Liver (tissue), 9 donors: ENCODE results near the gene ATP2C2. TPM values are rescaled to one million over a fixed set of nuclear protein-coding genes. Genes with fewer than 3 reads are reported as not detected.

ENCODE experiments used
- DNase-seq: peaks from one replicate; pipeline ENCODE4 v3.0.0-alpha.2; 2017; ENCODE audit warnings: low spot score
- H3K27ac ChIP-seq, 2 donors: one replicate each; pipeline ENCODE4 v1.7.0; 2013; ENCODE audit warnings: inconsistent platforms in 2 of 2, low read length in 2 of 2, control low read depth in 1 of 2, low read depth in 1 of 2, mild to moderate bottlenecking in 1 of 2
- H3K27me3 ChIP-seq, 4 donors: one replicate each; pipeline versions ENCODE4 v1.6.1 to v1.7.0; 2013; ENCODE audit warnings: low read length in 3 of 4, inconsistent platforms in 1 of 4, mild to moderate bottlenecking in 1 of 4, moderate library complexity in 1 of 4; ENCODE audit not compliant: control insufficient read depth in 4 of 4, insufficient read depth in 4 of 4
- H3K36me3 ChIP-seq, 4 donors: one replicate each; pipeline versions ENCODE4 v1.6.1 to v1.7.0; 2013; ENCODE audit warnings: low read length in 3 of 4, mild to moderate bottlenecking in 3 of 4, low read depth in 1 of 4, moderate library complexity in 1 of 4; ENCODE audit not compliant: control insufficient read depth in 4 of 4, insufficient read depth in 3 of 4
- H3K4me1 ChIP-seq, 4 donors: one replicate each; pipeline versions ENCODE4 v1.6.1 to v1.7.0; 2013; ENCODE audit warnings: low read length in 3 of 4, mild to moderate bottlenecking in 3 of 4, moderate library complexity in 1 of 4; ENCODE audit not compliant: control insufficient read depth in 4 of 4, insufficient read depth in 4 of 4
- H3K4me3 ChIP-seq, 3 donors: one replicate each; pipeline versions ENCODE4 v1.6.1 to v1.7.0; 2013; ENCODE audit warnings: low read length in 3 of 3, control low read depth in 1 of 3, low read depth in 1 of 3, mild to moderate bottlenecking in 1 of 3
- H3K9ac ChIP-seq, 2 donors: one replicate each; pipeline ENCODE4 v1.7.0; 2013; ENCODE audit warnings: low read length in 2 of 2, mild to moderate bottlenecking in 2 of 2, moderate library complexity in 2 of 2, control low read depth in 1 of 2, low read depth in 1 of 2
- H3K9me3 ChIP-seq, 4 donors: one replicate each; pipeline versions ENCODE4 v1.6.1 to v1.7.0; 2013; ENCODE audit warnings: low read length in 3 of 4; ENCODE audit not compliant: control insufficient read depth in 4 of 4
- ATF3 ChIP-seq: IDR thresholded peaks from 2 replicates; pipeline ENCODE4 v1.6.1; 2016; ENCODE audit warnings: antibody characterized with exemption
- EGR1 ChIP-seq, 2 donors: IDR thresholded peaks; 2 replicates each; pipeline ENCODE4 v1.6.1; 2016 to 2018; ENCODE audit warnings: antibody characterized with exemption in 2 of 2, low read depth in 2 of 2
- FOXA1 ChIP-seq: IDR thresholded peaks from 2 replicates; pipeline ENCODE4 v1.6.1; 2016; ENCODE audit warnings: antibody characterized with exemption
- FOXA2 ChIP-seq: IDR thresholded peaks from 2 replicates; pipeline ENCODE4 v1.6.1; 2016; ENCODE audit warnings: antibody characterized with exemption
- GABPA ChIP-seq, 2 donors: IDR thresholded peaks in 1 of 2; conservative IDR thresholded peaks in 1 of 2; 2 replicates each; pipeline ENCODE4 v1.6.1; 2016; ENCODE audit warnings: antibody characterized with exemption in 2 of 2, mild to moderate bottlenecking in 1 of 2, moderate library complexity in 1 of 2
- HNF4A ChIP-seq, 2 donors: conservative IDR thresholded peaks; 2 replicates each; pipeline ENCODE4 v1.6.1; 2016; ENCODE audit warnings: antibody characterized with exemption in 2 of 2, mild to moderate bottlenecking in 2 of 2
- HNF4G ChIP-seq: IDR thresholded peaks from 2 replicates; pipeline ENCODE4 v1.6.1; 2016; ENCODE audit warnings: antibody characterized with exemption
- MAX ChIP-seq: IDR thresholded peaks from 2 replicates; pipeline ENCODE4 v1.6.1; 2016; ENCODE audit warnings: antibody characterized with exemption
- RAD21 ChIP-seq, 2 donors: IDR thresholded peaks; 2 replicates each; pipeline ENCODE4 v1.6.1; 2016; ENCODE audit warnings: antibody characterized with exemption in 2 of 2, mild to moderate bottlenecking in 2 of 2
- RXRA ChIP-seq, 2 donors: IDR thresholded peaks; 2 replicates each; pipeline ENCODE4 v1.6.1; 2017 to 2018; ENCODE audit warnings: antibody characterized with exemption in 2 of 2, mild to moderate bottlenecking in 1 of 2
- SP1 ChIP-seq: IDR thresholded peaks from 2 replicates; pipeline ENCODE4 v1.6.1; 2018; ENCODE audit warnings: antibody characterized with exemption, mild to moderate bottlenecking
- TAF1 ChIP-seq: conservative IDR thresholded peaks from 2 replicates; pipeline ENCODE4 v1.6.1; 2016; ENCODE audit warnings: antibody characterized with exemption, mild to moderate bottlenecking
- YY1 ChIP-seq: IDR thresholded peaks from 2 replicates; pipeline ENCODE4 v1.6.1; 2016; ENCODE audit warnings: antibody characterized with exemption, mild to moderate bottlenecking
- ZBTB33 ChIP-seq: IDR thresholded peaks from 2 replicates; pipeline ENCODE4 v1.6.1; 2016; ENCODE audit warnings: antibody characterized with exemption
- WGBS: extraction: QIAGEN DNeasy Blood & Tissue Kit; methylation state at CpG from one replicate; pipeline ENCODE4 v1.1.7; 2013; 5-methylcytosine and 5-hydroxymethylcytosine counted together
- polyA plus RNA-seq, 2 donors: library from polyadenylated mRNA; stranded (reverse) in 1 of 2; unstranded in 1 of 2; fragments of 200-250 nt in 1 of 2; fragments of >200 nt in 1 of 2; fragmentation: Nextera tagmentation in 1 of 2; extraction: Ambion mirVana in 1 of 2; gene quantifications; one replicate each; pipeline versions ENCODE4 v1.2.1 to v1.2.3, GENCODE V29; 2013 to 2015
- total RNA-seq, 2 donors: library from RNA; depleted of rRNA; stranded (reverse); fragments of >200 nt; gene quantifications; one replicate each; pipeline ENCODE4 v1.2.3, GENCODE V29; 2014
- TF ChIP-seq, protein P1 (sequence below): fragments of 150-350 bp; IDR thresholded peaks from 2 replicates; pipeline ENCODE4 v1.5.1; 2017; ENCODE audit warnings: improper control_type of control experiment, low read depth, low read length; ENCODE audit not compliant: missing input control
- TF ChIP-seq, protein P2 (sequence below): IDR thresholded peaks from 2 replicates; pipeline ENCODE4 v1.6.1; 2016; ENCODE audit warnings: antibody characterized with exemption, mild to moderate bottlenecking
- donor health status: healthy.
- donor health status: healthy.
- donor health status: healthy.
- donor health status: healthy.
- donor health status: healthy.

The ATP2C2 gene
- total and polyA plus RNA-seq, 4 donors, result 0.05 to 0.33 (median 0.22) TPM

DNA sequence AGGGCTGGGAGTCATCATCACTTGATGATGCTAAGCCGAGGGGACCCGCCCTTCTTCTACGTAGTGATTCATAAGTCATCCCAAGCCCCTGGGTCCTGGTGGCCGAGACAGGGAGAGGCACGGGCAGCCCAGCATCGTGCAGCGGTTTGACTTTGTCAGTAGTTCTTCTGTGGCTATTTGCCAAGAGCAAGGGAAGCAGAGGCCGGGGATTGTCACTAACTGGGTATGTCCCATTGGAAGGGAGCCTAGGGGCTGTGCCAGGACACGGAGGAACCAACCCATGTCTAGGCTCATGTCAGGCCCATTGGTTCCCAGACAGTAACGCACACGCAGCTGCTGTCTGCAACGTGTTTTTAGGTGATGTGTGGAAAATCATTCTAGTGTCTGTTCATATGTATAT lies 58.5 kb downstream of the ATP2C2 start (continued):
- TF ChIP-seq TAF1, result no peak
- TF ChIP-seq ZBTB33, result no peak
- TF ChIP-seq HNF4A (conservative IDR thresholded peaks at IDR 0.05), result no peak
- no peak for TF ChIP-seq FOXA1

DNA sequence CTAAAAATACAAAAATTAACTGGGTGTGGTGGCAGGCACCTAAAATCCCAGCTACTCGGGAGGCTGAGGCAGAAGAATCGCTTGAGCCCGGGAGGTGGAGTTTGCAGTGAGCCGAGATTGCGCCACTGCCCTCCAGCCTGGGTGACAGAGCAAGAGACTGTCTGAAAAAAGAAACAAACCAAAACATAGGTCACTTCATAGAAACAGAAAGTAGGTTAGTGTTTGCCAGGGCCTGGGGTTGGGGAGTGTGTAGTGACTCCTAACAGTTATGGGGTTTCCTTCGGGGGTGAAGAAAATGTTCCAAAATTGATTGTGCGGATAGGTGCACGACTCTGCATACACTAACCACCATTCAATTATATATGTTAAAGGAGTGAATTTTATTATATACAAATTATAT lies 59.2 kb downstream of the ATP2C2 start:
- H3K9me3 ChIP-seq, result peaks cover 0 to 3% (median 0%) of the 10 kb centered on the region in 4 donors
- 58% methylated on average over 8 of the region's 8 CpGs for WGBS
- no peaks in the 10 kb centered on the region for H3K4me1 ChIP-seq
- H3K36me3 ChIP-seq, result no peaks in the 10 kb centered on the region
- no peak overlapping the region for H3K4me3 ChIP-seq
- H3K9ac ChIP-seq, result no peak overlapping the region
- no peak overlapping the region for H3K27ac ChIP-seq
- no peak for DNase-seq
- no peak for TF ChIP-seq ZBTB33
- no peak for TF ChIP-seq ATF3
- no peak for TF ChIP-seq SP1
- no peak for TF ChIP-seq FOXA1
- TF ChIP-seq, protein P1, sequence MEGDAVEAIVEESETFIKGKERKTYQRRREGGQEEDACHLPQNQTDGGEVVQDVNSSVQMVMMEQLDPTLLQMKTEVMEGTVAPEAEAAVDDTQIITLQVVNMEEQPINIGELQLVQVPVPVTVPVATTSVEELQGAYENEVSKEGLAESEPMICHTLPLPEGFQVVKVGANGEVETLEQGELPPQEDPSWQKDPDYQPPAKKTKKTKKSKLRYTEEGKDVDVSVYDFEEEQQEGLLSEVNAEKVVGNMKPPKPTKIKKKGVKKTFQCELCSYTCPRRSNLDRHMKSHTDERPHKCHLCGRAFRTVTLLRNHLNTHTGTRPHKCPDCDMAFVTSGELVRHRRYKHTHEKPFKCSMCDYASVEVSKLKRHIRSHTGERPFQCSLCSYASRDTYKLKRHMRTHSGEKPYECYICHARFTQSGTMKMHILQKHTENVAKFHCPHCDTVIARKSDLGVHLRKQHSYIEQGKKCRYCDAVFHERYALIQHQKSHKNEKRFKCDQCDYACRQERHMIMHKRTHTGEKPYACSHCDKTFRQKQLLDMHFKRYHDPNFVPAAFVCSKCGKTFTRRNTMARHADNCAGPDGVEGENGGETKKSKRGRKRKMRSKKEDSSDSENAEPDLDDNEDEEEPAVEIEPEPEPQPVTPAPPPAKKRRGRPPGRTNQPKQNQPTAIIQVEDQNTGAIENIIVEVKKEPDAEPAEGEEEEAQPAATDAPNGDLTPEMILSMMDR, result no peak
- no peak for TF ChIP-seq GABPA (IDR thresholded peaks at IDR 0.05 in 1 of 2, conservative IDR thresholded peaks at IDR 0.05 in 1 of 2)
- no peak for TF ChIP-seq RXRA (IDR thresholded peaks at IDR 0.05)
- TF ChIP-seq MAX, result no peak
- no peak for TF ChIP-seq EGR1 (IDR thresholded peaks at IDR 0.05; ENCODE audit: low read depth in 2 of 2)
- H3K27me3 ChIP-seq, result peaks cover 0 to 2% (median 0%) of the 10 kb centered on the region in 4 donors

- Histone ChIP-seq H3K9ac (no peak overlapping the region), H3K27me3 (no peaks in the 10 kb centered on the region), H3K27ac (no peak overlapping the region), H3K9me3 (no peaks in the 10 kb centered on the region), H3K36me3 (no peaks in the 10 kb centered on the region), H3K4me1 (no peaks in the 10 kb centered on the region), H3K4me3 (no peak overlapping the region)
- TF ChIP-seq, protein P2, sequence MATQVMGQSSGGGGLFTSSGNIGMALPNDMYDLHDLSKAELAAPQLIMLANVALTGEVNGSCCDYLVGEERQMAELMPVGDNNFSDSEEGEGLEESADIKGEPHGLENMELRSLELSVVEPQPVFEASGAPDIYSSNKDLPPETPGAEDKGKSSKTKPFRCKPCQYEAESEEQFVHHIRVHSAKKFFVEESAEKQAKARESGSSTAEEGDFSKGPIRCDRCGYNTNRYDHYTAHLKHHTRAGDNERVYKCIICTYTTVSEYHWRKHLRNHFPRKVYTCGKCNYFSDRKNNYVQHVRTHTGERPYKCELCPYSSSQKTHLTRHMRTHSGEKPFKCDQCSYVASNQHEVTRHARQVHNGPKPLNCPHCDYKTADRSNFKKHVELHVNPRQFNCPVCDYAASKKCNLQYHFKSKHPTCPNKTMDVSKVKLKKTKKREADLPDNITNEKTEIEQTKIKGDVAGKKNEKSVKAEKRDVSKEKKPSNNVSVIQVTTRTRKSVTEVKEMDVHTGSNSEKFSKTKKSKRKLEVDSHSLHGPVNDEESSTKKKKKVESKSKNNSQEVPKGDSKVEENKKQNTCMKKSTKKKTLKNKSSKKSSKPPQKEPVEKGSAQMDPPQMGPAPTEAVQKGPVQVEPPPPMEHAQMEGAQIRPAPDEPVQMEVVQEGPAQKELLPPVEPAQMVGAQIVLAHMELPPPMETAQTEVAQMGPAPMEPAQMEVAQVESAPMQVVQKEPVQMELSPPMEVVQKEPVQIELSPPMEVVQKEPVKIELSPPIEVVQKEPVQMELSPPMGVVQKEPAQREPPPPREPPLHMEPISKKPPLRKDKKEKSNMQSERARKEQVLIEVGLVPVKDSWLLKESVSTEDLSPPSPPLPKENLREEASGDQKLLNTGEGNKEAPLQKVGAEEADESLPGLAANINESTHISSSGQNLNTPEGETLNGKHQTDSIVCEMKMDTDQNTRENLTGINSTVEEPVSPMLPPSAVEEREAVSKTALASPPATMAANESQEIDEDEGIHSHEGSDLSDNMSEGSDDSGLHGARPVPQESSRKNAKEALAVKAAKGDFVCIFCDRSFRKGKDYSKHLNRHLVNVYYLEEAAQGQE, result no peak
- TF ChIP-seq GABPA (IDR thresholded peaks at IDR 0.05 in 1 of 2, conservative IDR thresholded peaks at IDR 0.05 in 1 of 2), result no peak
- TF ChIP-seq, protein P1, result no peak
- no peak for TF ChIP-seq HNF4A (conservative IDR thresholded peaks at IDR 0.05)
- TF ChIP-seq ATF3, result no peak
- TF ChIP-seq YY1, result no peak
- TF ChIP-seq RXRA (IDR thresholded peaks at IDR 0.05), result no peak
- no peak for TF ChIP-seq RAD21 (IDR thresholded peaks at IDR 0.05)
- TF ChIP-seq FOXA2, result no peak
- no peak for TF ChIP-seq HNF4G
- no peak for TF ChIP-seq MAX
- 83% methylated on average over 4 of the region's 4 CpGs for WGBS
- DNase-seq, result no peak
These were observed 62.5 kb downstream of the ATP2C2 start for GRCh38 chr16:84430860-84431259.
